Prostate gland (tissue), 2 donors: ENCODE data around the gene ZNF518B.

ENCODE experiments used
- POLR2A ChIP-seq: fragments of 450-650 bp; IDR thresholded peaks from one replicate; pipeline ENCODE4 v1.6.1; 2016; ENCODE audit warnings: antibody characterized with exemption, mild to moderate bottlenecking
- POLR2AphosphoS5 ChIP-seq: sonication (generic); formaldehyde crosslinking; IDR thresholded peaks from one replicate; pipeline ENCODE4 v1.6.1; 2017; ENCODE audit warnings: antibody characterized with exemption
- TF ChIP-seq, protein P1 (sequence below), 4 experiments: fragments of 200-600 bp in 2 of 4; fragments of 450-650 bp in 2 of 4; sonication (generic) in 2 of 4; IDR thresholded peaks; 1 replicate in 3 of 4; 2 replicates in 1 of 4; pipeline ENCODE4 v1.5.1; 2016 to 2019; ENCODE audit warnings: antibody characterized with exemption in 4 of 4, mild to moderate bottlenecking in 2 of 4, moderate library complexity in 2 of 4

DNA sequence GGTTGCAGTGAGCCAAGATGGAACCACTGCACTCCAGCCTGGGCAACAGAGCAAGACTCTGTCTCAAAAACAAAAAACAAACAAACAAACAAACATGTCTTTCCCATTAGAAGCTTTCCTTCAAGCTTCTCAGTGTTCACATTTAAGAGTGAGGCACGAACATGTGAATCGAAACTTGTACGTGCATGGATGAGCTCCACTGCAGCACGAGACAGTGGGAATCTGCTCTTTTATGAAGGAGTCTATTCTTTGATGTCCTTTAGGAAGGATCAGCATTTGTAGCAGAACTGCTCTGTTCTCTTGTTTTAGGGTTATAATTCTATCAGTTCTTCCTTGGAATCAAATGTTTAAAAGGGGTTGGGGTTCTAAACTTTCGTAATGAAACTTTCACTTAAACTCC lies 23.4 kb upstream of the ZNF518B start:
- TF ChIP-seq, protein P1, sequence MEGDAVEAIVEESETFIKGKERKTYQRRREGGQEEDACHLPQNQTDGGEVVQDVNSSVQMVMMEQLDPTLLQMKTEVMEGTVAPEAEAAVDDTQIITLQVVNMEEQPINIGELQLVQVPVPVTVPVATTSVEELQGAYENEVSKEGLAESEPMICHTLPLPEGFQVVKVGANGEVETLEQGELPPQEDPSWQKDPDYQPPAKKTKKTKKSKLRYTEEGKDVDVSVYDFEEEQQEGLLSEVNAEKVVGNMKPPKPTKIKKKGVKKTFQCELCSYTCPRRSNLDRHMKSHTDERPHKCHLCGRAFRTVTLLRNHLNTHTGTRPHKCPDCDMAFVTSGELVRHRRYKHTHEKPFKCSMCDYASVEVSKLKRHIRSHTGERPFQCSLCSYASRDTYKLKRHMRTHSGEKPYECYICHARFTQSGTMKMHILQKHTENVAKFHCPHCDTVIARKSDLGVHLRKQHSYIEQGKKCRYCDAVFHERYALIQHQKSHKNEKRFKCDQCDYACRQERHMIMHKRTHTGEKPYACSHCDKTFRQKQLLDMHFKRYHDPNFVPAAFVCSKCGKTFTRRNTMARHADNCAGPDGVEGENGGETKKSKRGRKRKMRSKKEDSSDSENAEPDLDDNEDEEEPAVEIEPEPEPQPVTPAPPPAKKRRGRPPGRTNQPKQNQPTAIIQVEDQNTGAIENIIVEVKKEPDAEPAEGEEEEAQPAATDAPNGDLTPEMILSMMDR (IDR thresholded peaks at IDR 0.05) = no peak
- TF ChIP-seq POLR2A (no peak), POLR2AphosphoS5 (no peak)
